GM12864 (cell line): ENCODE measurements around the gene GATD1.
A peak's percentile ranks its signal among the peaks of the same experiment; 100 is the strongest.

Source experiments
- DNase-seq: peaks from one replicate; pipeline ENCODE4 v3.0.0-alpha.2; 2011; ENCODE audit warnings: low read depth
- H3K4me3 ChIP-seq: 2 replicates; pipeline ENCODE4 v1.5.1; 2011; ENCODE audit warnings: mild to moderate bottlenecking, low read depth, low read length, control low read depth
- CTCF ChIP-seq: IDR thresholded peaks from 2 replicates; pipeline ENCODE4 v1.5.1; 2011; ENCODE audit warnings: low read depth, mild to moderate bottlenecking, moderate library complexity, low read length, control low read depth, inconsistent platforms; ENCODE audit errors: missing control alignments

GATD1 gene

GRCh38 chr11:782264-783174 is 5.2 kb upstream of the GATD1 start:
- no peak for TF ChIP-seq CTCF
- no peak overlapping the region for H3K4me3 ChIP-seq
- DNase-seq, result no peak

- H3K4me3 ChIP-seq, result no peak overlapping the region
- no peak for DNase-seq
- TF ChIP-seq CTCF, result no peak
Measured at GRCh38 chr11:779955-780532, 2.8 kb upstream of the GATD1 start.

GRCh38 chr11:778976-779954 is 2.0 kb upstream of the GATD1 start:
- H3K4me3 ChIP-seq, result no peak overlapping the region
- DNase-seq, result no peak
- no peak for TF ChIP-seq CTCF

GRCh38 chr11:776561-777287 is 563 bp downstream of the GATD1 start:
- no peak for DNase-seq
- peak; percentile 10 for TF ChIP-seq CTCF
- peak overlapping the region; percentile 94 for H3K4me3 ChIP-seq

GRCh38 chr11:776263-776560 is 1.1 kb downstream of the GATD1 start:
- no peak for TF ChIP-seq CTCF
- H3K4me3 ChIP-seq, result peak overlapping the region; percentile 94
- DNase-seq, result no peak

GRCh38 chr11:774873-775592 is 2.3 kb downstream of the GATD1 start:
- no peak overlapping the region for H3K4me3 ChIP-seq
- no peak for DNase-seq
- no peak for TF ChIP-seq CTCF
